Common myeloid progenitor, CD34-positive (primary cell): Measurements from ENCODE around the gene CHRNB4. TPM values are rescaled to one million over a fixed set of nuclear protein-coding genes. Genes with fewer than 3 reads are reported as not detected.
"Not testable (repeated sequence)": the region's sequence is repeated elsewhere in the genome, so short reads cannot be mapped to it uniquely, and the experiment has no call there.

Source experiments
- CTCF ChIA-PET: fragments of 350-600 bp; sonication (Branson Sonifier 250); formaldehyde crosslinking; loops from one replicate; lab custom pipeline; 2021; ENCODE audit warnings: antibody characterized with exemption; lab: Charles Lee
- POLR2A ChIA-PET: fragments of 350-600 bp; sonication (Branson Sonifier 250); formaldehyde crosslinking; loops from one replicate; lab custom pipeline; 2021; ENCODE audit warnings: antibody characterized with exemption; lab: Charles Lee
- DNase-seq, 3 donors: peaks; one replicate each; pipeline versions ENCODE4 v3.0.0 to v3.0.0-alpha.2; 2013
- H3K27ac ChIP-seq, 2 experiments: 1 replicate in 1 of 2; 2 replicates in 1 of 2; pipeline ENCODE4 v1.7.0; 2013; ENCODE audit warnings: inconsistent platforms in 2 of 2, low read length in 2 of 2, mild to moderate bottlenecking in 2 of 2, low read depth in 1 of 2, moderate library complexity in 1 of 2; ENCODE audit not compliant: severe bottlenecking in 2 of 2, insufficient read depth in 1 of 2, poor library complexity in 1 of 2
- H3K27me3 ChIP-seq, 5 experiments: replicated peaks in 2 of 5; 1 replicate in 3 of 5; 2 replicates in 2 of 5; pipeline versions ENCODE4 v1.6.1 to v1.7.0; 2013; ENCODE audit warnings: low read length in 4 of 5, mild to moderate bottlenecking in 2 of 5, moderate library complexity in 2 of 5, inconsistent platforms in 1 of 5; ENCODE audit not compliant: insufficient read depth in 5 of 5, control insufficient read depth in 4 of 5
- H3K36me3 ChIP-seq, 4 experiments: 1 replicate in 2 of 4; 2 replicates in 2 of 4; pipeline versions ENCODE4 v1.6.1 to v1.7.0; 2013; ENCODE audit warnings: low read length in 3 of 4, control low read depth in 1 of 4, mild to moderate bottlenecking in 1 of 4; ENCODE audit not compliant: control insufficient read depth in 4 of 4, insufficient read depth in 4 of 4
- H3K4me1 ChIP-seq, 4 experiments: 1 replicate in 3 of 4; 2 replicates in 1 of 4; pipeline versions ENCODE4 v1.6.1 to v1.7.1; 2013; ENCODE audit warnings: low read length in 3 of 4, mild to moderate bottlenecking in 3 of 4, control low read depth in 1 of 4, inconsistent platforms in 1 of 4, moderate library complexity in 1 of 4; ENCODE audit not compliant: control insufficient read depth in 4 of 4, insufficient read depth in 4 of 4; ENCODE audit errors: control extremely low read depth in 1 of 4
- H3K4me3 ChIP-seq, 7 experiments: 1 replicate in 4 of 7; 2 replicates in 3 of 7; pipeline versions ENCODE4 v1.5.1 to v1.7.0; 2013; ENCODE audit warnings: mild to moderate bottlenecking in 7 of 7, low read length in 6 of 7, moderate library complexity in 6 of 7, inconsistent platforms in 2 of 7, low read depth in 2 of 7, control low read depth in 1 of 7; ENCODE audit not compliant: insufficient read depth in 4 of 7, control insufficient read depth in 1 of 7; ENCODE audit errors: extremely low read depth in 1 of 7
- H3K9me3 ChIP-seq, 5 experiments: 1 replicate in 4 of 5; 2 replicates in 1 of 5; pipeline versions ENCODE4 v1.6.1 to v1.7.1; 2013; ENCODE audit warnings: low read length in 4 of 5, mild to moderate bottlenecking in 2 of 5, inconsistent platforms in 1 of 5, low read depth in 1 of 5, moderate library complexity in 1 of 5; ENCODE audit not compliant: control insufficient read depth in 4 of 5, insufficient read depth in 2 of 5; ENCODE audit errors: control extremely low read depth in 1 of 5
- WGBS: methylation state at CpG from one replicate; pipeline ENCODE4 v1.1.5; 2013; ENCODE audit not compliant: insufficient coverage; 5-methylcytosine and 5-hydroxymethylcytosine counted together
- polyA plus RNA-seq: library from polyadenylated mRNA; unstranded; fragments of 120-200 nt; gene quantifications from one replicate; pipeline ENCODE4 v1.2.1, GENCODE V29; 2013

Gene CHRNB4
- polyA plus RNA-seq = not detected

GRCh38 chr15:78641102-78641748 is at the start of gene CHRNB4:
TSS of gene CHRNB4 (minus strand) at chr15:78641210. CDS start at chr15:78641133, 77 bp downstream.
- no peaks in the 10 kb centered on the region for H3K9me3 ChIP-seq
- no peaks in the 10 kb centered on the region for H3K36me3 ChIP-seq
- CTCF ChIA-PET = interaction anchor here (0.8 to 7.1 kb wide), 3 partner anchors 9 to 68 kb away, joined by 4 to 83 read pairs (median 4); no protein-coding TSS in a partner anchor
- H3K27me3 ChIP-seq = peaks cover 0 to 8% (median 0%) of the 10 kb centered on the region in 5 experiments
- H3K4me3 ChIP-seq = peak within 1 kb of the TSS; percentile 32 to 77 (median 62)
- DNase-seq = peak in 2 of 3 donors; percentile 48 to 59
- POLR2A ChIA-PET = no interaction called here
- H3K4me1 ChIP-seq = peaks cover 0 to 14% (median 12%) of the 10 kb centered on the region in 4 experiments
- H3K27ac ChIP-seq = no peak within 1 kb of the TSS
- WGBS = 16% methylated on average over 44 of the region's 47 CpGs

GRCh38 chr15:78689626-78690025 is 48.6 kb upstream of the CHRNB4 start:
- Histone ChIP-seq H3K9me3 (no peaks in the 10 kb centered on the region), H3K27ac (no peak overlapping the region), H3K36me3 (no peaks in the 10 kb centered on the region), H3K27me3 (no peaks in the 10 kb centered on the region), H3K4me3 (no peak overlapping the region), H3K4me1 (no peaks in the 10 kb centered on the region)
- ChIA-PET POLR2A (no interaction called here), CTCF (interaction anchor here (0.5 kb wide), 1 partner anchor 184 kb away, joined by 3 read pairs; no protein-coding TSS in a partner anchor)
- DNase-seq = no peak

- 92% methylated on average over 8 of the region's 8 CpGs for WGBS
- ChIA-PET POLR2A (no interaction called here), CTCF (interaction anchor here (0.9 to 1.2 kb wide), 2 partner anchors 9 to 22 kb away, joined by 3 read pairs; no protein-coding TSS in a partner anchor)
- Histone ChIP-seq H3K27ac (no peak overlapping the region), H3K36me3 (no peaks in the 10 kb centered on the region), H3K4me3 (no peak overlapping the region), H3K27me3 (no peaks in the 10 kb centered on the region), H3K4me1 (peaks cover 0 to 19% (median 16%) of the 10 kb centered on the region in 4 experiments), H3K9me3 (no peaks in the 10 kb centered on the region)
- no peak for DNase-seq
Measured at GRCh38 chr15:78685925-78686324, 44.9 kb upstream of the CHRNB4 start.

- Histone ChIP-seq H3K27me3 (no peaks in the 10 kb centered on the region), H3K9me3 (no peaks in the 10 kb centered on the region), H3K4me3 (no peak overlapping the region), H3K27ac (no peak overlapping the region), H3K4me1 (peaks cover 0 to 25% (median 21%) of the 10 kb centered on the region in 4 experiments), H3K36me3 (no peaks in the 10 kb centered on the region)
- peak in 2 of 3 donors; percentile 28 to 46 for DNase-seq
- CTCF ChIA-PET = interaction anchor here (1.2 kb wide), 1 partner anchor 8 kb away, joined by 3 read pairs; no protein-coding TSS in a partner anchor
- WGBS = 61% methylated on average over 8 of the region's 8 CpGs
- POLR2A ChIA-PET = no interaction called here
Measured at GRCh38 chr15:78685159-78685921, 44.3 kb upstream of the CHRNB4 start.

GRCh38 chr15:78684657-78685056 is 43.6 kb upstream of the CHRNB4 start:
- Histone ChIP-seq H3K27ac (no peak overlapping the region), H3K4me3 (no peak overlapping the region), H3K9me3 (no peaks in the 10 kb centered on the region), H3K36me3 (no peaks in the 10 kb centered on the region), H3K4me1 (peaks cover 3 to 30% (median 24%) of the 10 kb centered on the region in 4 experiments), H3K27me3 (no peaks in the 10 kb centered on the region)
- ChIA-PET CTCF (interaction anchor here (1.2 kb wide), 1 partner anchor 7 kb away, joined by 3 read pairs; no protein-coding TSS in a partner anchor), POLR2A (interaction anchor here (0.6 kb wide), 1 partner anchor 55 kb away, joined by 3 read pairs; no protein-coding TSS in a partner anchor)
- DNase-seq = peak in 1 of 3 donors; percentile 16
- no CpG with 5 or more reads among the region's 2 CpGs for WGBS

GRCh38 chr15:78683599-78683998 is 42.6 kb upstream of the CHRNB4 start:
- POLR2A ChIA-PET, H3K27ac ChIP-seq, H3K27me3 ChIP-seq, H3K36me3 ChIP-seq, DNase-seq, H3K4me3 ChIP-seq, H3K9me3 ChIP-seq: not testable (repeated sequence)
- CTCF ChIA-PET = interaction anchor here (1.8 kb wide), 1 partner anchor 26 kb away, joined by 3 read pairs; no protein-coding TSS in a partner anchor
- H3K4me1 ChIP-seq = peaks cover 3 to 32% (median 25%) of the 10 kb centered on the region in 4 experiments
- 90% methylated on average over 5 of the region's 8 CpGs for WGBS
